ENCODE data around the gene SEPTIN8. TPM values are rescaled to one million over a fixed set of nuclear protein-coding genes. Genes with fewer than 3 reads are reported as not detected.

Gene SEPTIN8
- total and polyA plus RNA-seq, 2 of the 8 experiments (the other 6 are each of a cell fraction or from before 2014, with no cell fraction given): 21.2 to 33.0 TPM

GRCh38 chr5:132779961-132780360, 2.9 kb upstream of the SEPTIN8 start:
- Histone ChIP-seq H2BK5ac (ENCODE audit: low read depth, low read length) (no peak overlapping the region), H3K56ac (replicated peaks; ENCODE audit: insufficient read length, low read depth, low read length) (no peak overlapping the region), H2BK120ac (replicated peaks; ENCODE audit: low read depth, low read length) (no peak overlapping the region), H2AK5ac (ENCODE audit: low read depth, low read length) (no peak overlapping the region), H3K79me1 (ENCODE audit: low read depth, low read length) (no peaks in the 10 kb centered on the region), H3K4me3 (ENCODE audit: extremely low read depth in 1 of 4, insufficient read depth in 2 of 4, low read depth in 3 of 4, low read length in 4 of 4) (no peak overlapping the region), H2AFZ (ENCODE audit: low read length) (no peak overlapping the region), H2BK20ac (ENCODE audit: low read length) (no peak overlapping the region), H3K4ac (replicated peaks; ENCODE audit: insufficient read length, low read depth, low read length) (no peak overlapping the region), H3K4me2 (ENCODE audit: insufficient read depth in 1 of 2, low read depth in 2 of 2, low read length in 2 of 2) (no peak overlapping the region), H2BK15ac (ENCODE audit: low read length) (no peak overlapping the region), H4K91ac (replicated peaks; ENCODE audit: insufficient read length, low read length) (no peak overlapping the region), H3K36me3 (ENCODE audit: control insufficient read depth in 2 of 4, insufficient read depth in 4 of 4, low read length in 3 of 4) (no peaks in the 10 kb centered on the region), H3K18ac (ENCODE audit: extremely low read depth, low read length) (no peak overlapping the region), H3K27ac (ENCODE audit: low read depth, low read length) (no peak overlapping the region), H4K5ac (ENCODE audit: insufficient read length, low read depth, low read length) (no peak overlapping the region), H3K23ac (ENCODE audit: insufficient read length) (no peak overlapping the region), H2BK12ac (ENCODE audit: low read depth, low read length) (no peak overlapping the region), H3K9me3 (ENCODE audit: insufficient read depth in 2 of 2, low read depth in 1 of 2, low read length in 1 of 2) (no peaks in the 10 kb centered on the region), H3K4me1 (replicated peaks in 1 of 4; ENCODE audit: control insufficient read depth in 3 of 4, insufficient read depth in 4 of 4, low read length in 3 of 4) (peaks cover 0 to 9% (median 1%) of the 10 kb centered on the region in 4 experiments; a peak in 5 of 7 replicates), H3K79me2 (ENCODE audit: control insufficient read depth in 1 of 2, insufficient read depth in 2 of 2, low read length in 2 of 2) (peaks cover 0 to 3% of the 10 kb centered on the region in 2 experiments; a peak in 1 of 4 replicates), H3K27me3 (replicated peaks in 1 of 4; ENCODE audit: control insufficient read depth in 3 of 4, extremely low read depth in 1 of 4, insufficient read depth in 3 of 4, low read length in 3 of 4) (peaks cover 2 to 45% (median 31%) of the 10 kb centered on the region in 4 experiments), H4K8ac (ENCODE audit: extremely low read depth, insufficient read depth, low read length) (no peak overlapping the region), H4K20me1 (replicated peaks in 1 of 2; ENCODE audit: control insufficient read depth in 1 of 2, insufficient read depth in 2 of 2, low read length in 2 of 2) (peaks cover 0 to 3% of the 10 kb centered on the region in 2 experiments), H3K9ac (replicated peaks in 1 of 4; ENCODE audit: extremely low read depth in 1 of 4, low read depth in 3 of 4, low read length in 3 of 4) (no peak overlapping the region), H3K23me2 (ENCODE audit: low read depth, low read length) (peaks cover 10% of the 10 kb centered on the region), H3K14ac (ENCODE audit: insufficient read length) (no peak overlapping the region)
- DNase-seq (ENCODE audit: low read depth in 1 of 2, low spot score in 2 of 2): no peak
- POLR2A ChIA-PET (ENCODE audit: partially characterized antibody): no interaction called here
- FAIRE-seq: no peak
- 90% methylated on average over 3 of the region's 3 CpGs; no CpG with 5 or more reads in 1 of the 2 experiments for WGBS, 2 experiments (ENCODE audit: extremely low coverage in 1 of 2, insufficient coverage in 1 of 2, insufficient read length in 1 of 2, insufficient replicate concordance in 2 of 2, low coverage in 1 of 2, low lambda C conversion rate in 2 of 2, missing lambda C conversion rate in 1 of 2)
- TF ChIP-seq CTBP2 (IDR thresholded peaks at IDR 0.05; ENCODE audit: borderline replicate concordance, insufficient read depth, insufficient read length, low read length): no peak
- TF ChIP-seq POU5F1 (IDR thresholded peaks at IDR 0.05; ENCODE audit: low read depth, low read length): no peak
- TF ChIP-seq POLR2AphosphoS5 (IDR thresholded peaks at IDR 0.05; ENCODE audit: low read depth, low read length): no peak
- no peak for TF ChIP-seq BACH1 (IDR thresholded peaks at IDR 0.05; ENCODE audit: low read length)
- TF ChIP-seq TEAD4 (IDR thresholded peaks at IDR 0.05; ENCODE audit: low read depth, low read length): no peak
- TF ChIP-seq GTF2F1 (IDR thresholded peaks at IDR 0.05; ENCODE audit: borderline replicate concordance, low read depth, low read length): no peak
- TF ChIP-seq TAF1 (IDR thresholded peaks at IDR 0.05; ENCODE audit: low read depth, low read length): no peak
- TF ChIP-seq ATF3 (IDR thresholded peaks at IDR 0.05; ENCODE audit: insufficient read depth, low read depth, low read length): no peak
- no peak for TF ChIP-seq SIN3A (conservative IDR thresholded peaks at IDR 0.05 in 1 of 2, IDR thresholded peaks at IDR 0.05 in 1 of 2; ENCODE audit: low read depth in 1 of 2, low read length in 2 of 2)
- TF ChIP-seq RNF2 (IDR thresholded peaks at IDR 0.05; ENCODE audit: borderline replicate concordance, low read depth, low read length, missing control alignments, poor library complexity, severe bottlenecking): no peak
- CTCF ChIA-PET (ENCODE audit: partially characterized antibody): interaction anchor here (1.4 kb wide), 1 partner anchor 22 kb away, joined by 5 read pairs; no protein-coding TSS in a partner anchor

Measured in H1 (cell line).